ENCODE results near the gene BIN1.

Gene BIN1

DNA sequence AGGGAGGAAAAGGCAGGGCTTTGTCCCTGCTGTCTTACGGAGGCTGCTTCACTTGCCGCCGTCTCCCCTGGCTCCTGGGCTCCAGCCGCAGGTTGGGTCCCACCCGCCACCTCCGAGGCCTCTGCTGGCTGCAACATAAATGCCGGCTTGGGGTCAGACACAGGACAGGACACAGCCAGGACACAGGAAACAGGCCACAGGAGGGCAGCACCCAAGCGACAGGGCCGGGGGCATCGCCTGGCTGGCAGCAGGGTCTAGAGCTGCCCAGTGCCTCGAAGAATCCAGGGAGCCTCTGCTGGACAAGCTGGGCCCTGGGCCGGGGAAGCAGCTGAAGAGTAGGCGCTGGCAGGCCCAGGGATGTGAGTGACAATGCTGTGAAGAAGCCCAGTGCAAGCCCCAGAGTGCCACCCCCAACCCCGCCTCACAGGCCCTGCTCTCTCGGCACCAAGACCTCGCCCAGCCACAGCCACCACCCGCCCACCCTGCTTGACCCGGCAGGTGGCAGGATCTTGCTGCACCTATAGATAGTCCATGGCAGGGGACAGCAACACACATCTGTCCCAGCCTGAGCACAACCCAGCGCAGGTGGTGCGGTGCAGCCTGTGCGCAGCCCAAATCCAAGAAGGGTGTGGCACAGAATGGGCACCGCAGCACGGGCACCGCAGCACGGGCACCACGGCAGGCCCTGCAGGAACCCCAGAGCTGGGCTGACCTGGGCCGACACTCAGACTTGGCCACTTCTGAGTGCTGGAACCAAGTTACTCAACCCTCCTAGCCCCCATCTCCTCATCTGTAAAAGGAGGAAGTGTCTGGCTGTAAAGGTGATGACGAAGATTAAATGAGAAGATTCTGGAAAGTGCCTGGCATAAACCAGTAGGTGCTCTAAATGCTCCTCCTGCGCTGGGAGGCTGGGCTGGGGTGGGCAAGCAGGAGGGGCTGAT, 55.6 kb downstream of the BIN1 start:
- Histone ChIP-seq H3K4me1 (ENCODE audit: control insufficient read depth, insufficient read depth, low read length) (no peaks in the 10 kb centered on the region), H3K27me3 (ENCODE audit: control insufficient read depth, insufficient read depth, low read length) (no peaks in the 10 kb centered on the region), H3K36me3 (ENCODE audit: control insufficient read depth, insufficient read depth, low read length) (peaks cover 3% of the 10 kb centered on the region), H3K9ac (ENCODE audit: low read depth, low read length) (no peak overlapping the region), H3K9me3 (ENCODE audit: control insufficient read depth, insufficient read depth, low read length) (no peaks in the 10 kb centered on the region), H3K4me3 (ENCODE audit: low read depth, low read length) (no peak overlapping the region)

- no peak overlapping the region for H3K9ac ChIP-seq (ENCODE audit: low read depth, low read length)
These were observed 56.2 kb downstream of the BIN1 start for GRCh38 chr2:127050803-127051115.

GRCh38 chr2:127049927-127050802, 56.8 kb downstream of the BIN1 start:
- no peaks in the 10 kb centered on the region for H3K27me3 ChIP-seq (ENCODE audit: control insufficient read depth, insufficient read depth, low read length)
- no peak overlapping the region for H3K4me3 ChIP-seq (ENCODE audit: low read depth, low read length)
- H3K36me3 ChIP-seq (ENCODE audit: control insufficient read depth, insufficient read depth, low read length), result peaks cover 3% of the 10 kb centered on the region
- H3K9me3 ChIP-seq (ENCODE audit: control insufficient read depth, insufficient read depth, low read length), result no peaks in the 10 kb centered on the region
- no peaks in the 10 kb centered on the region for H3K4me1 ChIP-seq (ENCODE audit: control insufficient read depth, insufficient read depth, low read length)
- H3K9ac ChIP-seq (ENCODE audit: low read depth, low read length), result no peak overlapping the region

More at GRCh38 chr2:127050803-127051115, 56.2 kb downstream of the BIN1 start:
- no peaks in the 10 kb centered on the region for H3K4me1 ChIP-seq (ENCODE audit: control insufficient read depth, insufficient read depth, low read length)
- H3K4me3 ChIP-seq (ENCODE audit: low read depth, low read length), result no peak overlapping the region
- no peaks in the 10 kb centered on the region for H3K27me3 ChIP-seq (ENCODE audit: control insufficient read depth, insufficient read depth, low read length)
- H3K36me3 ChIP-seq (ENCODE audit: control insufficient read depth, insufficient read depth, low read length), result peaks cover 3% of the 10 kb centered on the region
- H3K9me3 ChIP-seq (ENCODE audit: control insufficient read depth, insufficient read depth, low read length), result no peaks in the 10 kb centered on the region

- no peaks in the 10 kb centered on the region for H3K4me1 ChIP-seq (ENCODE audit: control insufficient read depth, insufficient read depth, low read length)
- H3K4me3 ChIP-seq (ENCODE audit: low read depth, low read length), result no peak overlapping the region
- no peak overlapping the region for H3K9ac ChIP-seq (ENCODE audit: low read depth, low read length)
- no peaks in the 10 kb centered on the region for H3K9me3 ChIP-seq (ENCODE audit: control insufficient read depth, insufficient read depth, low read length)
- no peaks in the 10 kb centered on the region for H3K27me3 ChIP-seq (ENCODE audit: control insufficient read depth, insufficient read depth, low read length)
- H3K36me3 ChIP-seq (ENCODE audit: control insufficient read depth, insufficient read depth, low read length), result peaks cover 3% of the 10 kb centered on the region
These were observed 57.7 kb downstream of the BIN1 start for GRCh38 chr2:127048969-127049897.

- no peaks in the 10 kb centered on the region for H3K27me3 ChIP-seq (ENCODE audit: control insufficient read depth, insufficient read depth, low read length)
- no peak overlapping the region for H3K4me3 ChIP-seq (ENCODE audit: low read depth, low read length)
- H3K9me3 ChIP-seq (ENCODE audit: control insufficient read depth, insufficient read depth, low read length), result no peaks in the 10 kb centered on the region
- H3K9ac ChIP-seq (ENCODE audit: low read depth, low read length), result no peak overlapping the region
- H3K36me3 ChIP-seq (ENCODE audit: control insufficient read depth, insufficient read depth, low read length), result peaks cover 3% of the 10 kb centered on the region
- no peaks in the 10 kb centered on the region for H3K4me1 ChIP-seq (ENCODE audit: control insufficient read depth, insufficient read depth, low read length)
These were observed 58.4 kb downstream of the BIN1 start for GRCh38 chr2:127048618-127048935.

- H3K4me3 ChIP-seq (ENCODE audit: low read depth, low read length), result no peak overlapping the region
- H3K27me3 ChIP-seq (ENCODE audit: control insufficient read depth, insufficient read depth, low read length), result no peaks in the 10 kb centered on the region
- H3K9ac ChIP-seq (ENCODE audit: low read depth, low read length), result no peak overlapping the region
- no peaks in the 10 kb centered on the region for H3K4me1 ChIP-seq (ENCODE audit: control insufficient read depth, insufficient read depth, low read length)
- H3K36me3 ChIP-seq (ENCODE audit: control insufficient read depth, insufficient read depth, low read length), result peaks cover 3% of the 10 kb centered on the region
- no peaks in the 10 kb centered on the region for H3K9me3 ChIP-seq (ENCODE audit: control insufficient read depth, insufficient read depth, low read length)
These were observed 59.0 kb downstream of the BIN1 start for GRCh38 chr2:127047716-127048617.

- H3K27me3 ChIP-seq (ENCODE audit: control insufficient read depth, insufficient read depth, low read length), result no peaks in the 10 kb centered on the region
- H3K36me3 ChIP-seq (ENCODE audit: control insufficient read depth, insufficient read depth, low read length), result peaks cover 3% of the 10 kb centered on the region
- H3K4me1 ChIP-seq (ENCODE audit: control insufficient read depth, insufficient read depth, low read length), result no peaks in the 10 kb centered on the region
- H3K4me3 ChIP-seq (ENCODE audit: low read depth, low read length), result no peak overlapping the region
- H3K9me3 ChIP-seq (ENCODE audit: control insufficient read depth, insufficient read depth, low read length), result no peaks in the 10 kb centered on the region
- H3K9ac ChIP-seq (ENCODE audit: low read depth, low read length), result no peak overlapping the region
These were observed 59.9 kb downstream of the BIN1 start for GRCh38 chr2:127047054-127047453.

- Histone ChIP-seq H3K4me3 (ENCODE audit: low read depth, low read length) (no peak overlapping the region), H3K9me3 (ENCODE audit: control insufficient read depth, insufficient read depth, low read length) (no peaks in the 10 kb centered on the region), H3K4me1 (ENCODE audit: control insufficient read depth, insufficient read depth, low read length) (no peaks in the 10 kb centered on the region), H3K27me3 (ENCODE audit: control insufficient read depth, insufficient read depth, low read length) (no peaks in the 10 kb centered on the region), H3K9ac (ENCODE audit: low read depth, low read length) (no peak overlapping the region), H3K36me3 (ENCODE audit: control insufficient read depth, insufficient read depth, low read length) (peaks cover 3% of the 10 kb centered on the region)
These were observed 60.4 kb downstream of the BIN1 start for GRCh38 chr2:127046579-127046978.

- Histone ChIP-seq H3K36me3 (ENCODE audit: control insufficient read depth, insufficient read depth, low read length) (peaks cover 3% of the 10 kb centered on the region), H3K9ac (ENCODE audit: low read depth, low read length) (no peak overlapping the region), H3K4me1 (ENCODE audit: control insufficient read depth, insufficient read depth, low read length) (no peaks in the 10 kb centered on the region), H3K9me3 (ENCODE audit: control insufficient read depth, insufficient read depth, low read length) (no peaks in the 10 kb centered on the region), H3K4me3 (ENCODE audit: low read depth, low read length) (no peak overlapping the region), H3K27me3 (ENCODE audit: control insufficient read depth, insufficient read depth, low read length) (no peaks in the 10 kb centered on the region)
These were observed 61.0 kb downstream of the BIN1 start for GRCh38 chr2:127045792-127046501.

- no peaks in the 10 kb centered on the region for H3K27me3 ChIP-seq (ENCODE audit: control insufficient read depth, insufficient read depth, low read length)
- no peak overlapping the region for H3K4me3 ChIP-seq (ENCODE audit: low read depth, low read length)
- no peaks in the 10 kb centered on the region for H3K9me3 ChIP-seq (ENCODE audit: control insufficient read depth, insufficient read depth, low read length)
- peaks cover 3% of the 10 kb centered on the region for H3K36me3 ChIP-seq (ENCODE audit: control insufficient read depth, insufficient read depth, low read length)
- H3K9ac ChIP-seq (ENCODE audit: low read depth, low read length), result no peak overlapping the region
- no peaks in the 10 kb centered on the region for H3K4me1 ChIP-seq (ENCODE audit: control insufficient read depth, insufficient read depth, low read length)
These were observed 61.8 kb downstream of the BIN1 start for GRCh38 chr2:127044977-127045661.
